GM12878 (cell line): ENCODE data around the gene CALN1. TPM values are rescaled to one million over a fixed set of nuclear protein-coding genes. Genes with fewer than 3 reads are reported as not detected.

Source experiments
- ATAC-seq: fragments of 200-7000 bp; cut with Tn5 transposase; 3 replicates; pipeline ENCODE4 v1.9.1; 2020; ENCODE audit warnings: mild to moderate bottlenecking, moderate library complexity
- BruUV-seq: library from RNA; stranded (reverse); fragments of 400-500 nt; replicated peaks from 2 replicates; lab custom pipeline; 2021; lab: Mats Ljungman, UMichigan
- CTCF ChIA-PET: fragments of 300-600 bp; sonication (Branson Sonifier 250); formaldehyde crosslinking; extraction: SDS; loops from one replicate; lab custom pipeline; 2021; ENCODE audit warnings: inconsistent platforms; lab: Yijun Ruan, JAX
- POLR2A ChIA-PET: fragments of 350-600 bp; formaldehyde crosslinking; extraction: SDS; loops from one replicate; lab custom pipeline; 2021; ENCODE audit warnings: inconsistent platforms; lab: Charles Lee
- RAD21 ChIA-PET: fragments of 300-600 bp; sonication (Branson Sonifier 250); formaldehyde crosslinking; loops from one replicate; lab custom pipeline; 2023; ENCODE audit warnings: antibody characterized with exemption; ENCODE audit not compliant: unreplicated experiment; lab: Charles Lee
- SMC1A ChIA-PET: fragments of 300-600 bp; sonication (Branson Sonifier 250); formaldehyde crosslinking; loops from one replicate; lab custom pipeline; 2023; ENCODE audit not compliant: unreplicated experiment, uncharacterized antibody; lab: Charles Lee
- DNase-seq: peaks from one replicate; pipeline ENCODE4 v3.0.0-alpha.2; 2011; ENCODE audit warnings: low read depth, low spot score
- FAIRE-seq: peaks from 3 replicates; lab custom pipeline; 2011; peaks lifted over from hg19 to GRCh38; lab: Jason Lieb, UNC
- H2AFZ ChIP-seq: 2 replicates; pipeline ENCODE4 v1.6.0; 2011; ENCODE audit warnings: low read depth, low read length, control low read depth; ENCODE audit not compliant: control insufficient read depth
- H3K27ac ChIP-seq: 2 replicates; pipeline ENCODE4 v1.5.1; 2011; ENCODE audit warnings: control low read depth; ENCODE audit not compliant: control insufficient read depth, insufficient read depth
- H3K27me3 ChIP-seq, 2 experiments: replicated peaks in 1 of 2; 2 replicates each; pipeline versions ENCODE4 v1.6.0 to v1.6.1; 2011; ENCODE audit warnings: low read length in 1 of 2; ENCODE audit not compliant: control insufficient read depth in 2 of 2, insufficient read depth in 2 of 2
- H3K36me3 ChIP-seq, 2 experiments: 2 replicates each; pipeline ENCODE4 v1.5.1; 2011; ENCODE audit warnings: low read length in 1 of 2; ENCODE audit not compliant: control insufficient read depth in 2 of 2, insufficient read depth in 2 of 2
- H3K4me1 ChIP-seq: 2 replicates; pipeline ENCODE4 v1.6.1; 2011; ENCODE audit warnings: mild to moderate bottlenecking, low read length, moderate library complexity, mixed read lengths; ENCODE audit not compliant: control insufficient read depth, insufficient read depth
- H3K4me2 ChIP-seq: 2 replicates; pipeline ENCODE4 v1.6.0; 2011; ENCODE audit warnings: control low read depth; ENCODE audit not compliant: control insufficient read depth, insufficient read depth
- H3K4me3 ChIP-seq: fragments of 200-600 bp; sonication (generic); 2 replicates; pipeline ENCODE4 v1.5.1; 2016
- H3K79me2 ChIP-seq: 2 replicates; pipeline ENCODE4 v1.6.0; 2011; ENCODE audit warnings: low read length; ENCODE audit not compliant: control insufficient read depth, insufficient read depth
- H3K9ac ChIP-seq: 2 replicates; pipeline ENCODE4 v1.8.0; 2011; ENCODE audit warnings: low read length, control low read depth, mixed read lengths; ENCODE audit not compliant: control insufficient read depth, insufficient read depth
- H3K9me3 ChIP-seq: replicated peaks from 3 replicates; pipeline ENCODE4 v1.5.1; 2011; ENCODE audit warnings: mild to moderate bottlenecking, low read length; ENCODE audit not compliant: control insufficient read depth, insufficient read depth
- H4K20me1 ChIP-seq: 2 replicates; pipeline ENCODE4 v1.6.0; 2011; ENCODE audit not compliant: control insufficient read depth, insufficient read depth
- BRCA1 ChIP-seq: IDR thresholded peaks from 2 replicates; pipeline ENCODE4 v1.6.1; 2011; ENCODE audit warnings: low read depth, low read length, improper control_type of control experiment
- CBFB ChIP-seq: IDR thresholded peaks from 2 replicates; pipeline ENCODE4 v1.6.1; 2016; ENCODE audit warnings: antibody characterized with exemption, low read depth
- CBX3 ChIP-seq: fragments of 200-600 bp; sonication (generic); IDR thresholded peaks from 2 replicates; pipeline ENCODE4 v1.6.1; 2016; ENCODE audit warnings: low read depth, borderline replicate concordance
- CHD2 ChIP-seq: IDR thresholded peaks from 2 replicates; pipeline ENCODE4 v1.6.1; 2011; ENCODE audit warnings: low read depth, low read length, improper control_type of control experiment, borderline replicate concordance
- DPF2 ChIP-seq: fragments of 450-650 bp; IDR thresholded peaks from 2 replicates; pipeline ENCODE4 v1.6.1; 2017; ENCODE audit warnings: mild to moderate bottlenecking
- GATAD2B ChIP-seq: fragments of 450-650 bp; conservative IDR thresholded peaks from 2 replicates; pipeline ENCODE4 v1.6.1; 2017; ENCODE audit warnings: low read depth, mild to moderate bottlenecking, moderate library complexity
- IKZF1 ChIP-seq: fragments of 450-650 bp; conservative IDR thresholded peaks from 2 replicates; pipeline ENCODE4 v1.6.1; 2017; ENCODE audit warnings: antibody characterized with exemption, mild to moderate bottlenecking
- IRF4 ChIP-seq: IDR thresholded peaks from 2 replicates; pipeline ENCODE4 v1.6.1; 2011; ENCODE audit warnings: low read depth, low read length
- MYB ChIP-seq: fragments of 150-350 bp; IDR thresholded peaks from 2 replicates; pipeline ENCODE4 v1.6.1; 2014; ENCODE audit warnings: mild to moderate bottlenecking, low read depth, low read length, borderline replicate concordance
- NFYA ChIP-seq: IDR thresholded peaks from 2 replicates; pipeline ENCODE4 v1.6.1; 2011; ENCODE audit warnings: low read depth, mild to moderate bottlenecking, low read length, improper control_type of control experiment, borderline replicate concordance
- POLR2AphosphoS5 ChIP-seq: IDR thresholded peaks from 2 replicates; pipeline ENCODE4 v1.6.1; 2011; ENCODE audit warnings: mild to moderate bottlenecking, low read length, inconsistent platforms
- RELA ChIP-seq: fragments of 450-650 bp; IDR thresholded peaks from 2 replicates; pipeline ENCODE4 v1.8.0; 2014; ENCODE audit warnings: borderline replicate concordance; ENCODE audit not compliant: partially characterized antibody
- SP1 ChIP-seq: IDR thresholded peaks from one replicate; pipeline ENCODE4 v1.6.1; 2011; ENCODE audit warnings: low read depth, low read length
- SREBF2 ChIP-seq: IDR thresholded peaks from 2 replicates; pipeline ENCODE4 v1.6.1; 2012; ENCODE audit warnings: mild to moderate bottlenecking, low read length
- TAF1 ChIP-seq: IDR thresholded peaks from 2 replicates; pipeline ENCODE4 v1.6.1; 2011; ENCODE audit warnings: mild to moderate bottlenecking, low read depth, low read length, borderline replicate concordance
- ZZZ3 ChIP-seq: IDR thresholded peaks from 2 replicates; pipeline ENCODE4 v1.6.1; 2011; ENCODE audit warnings: low read depth; ENCODE audit not compliant: control insufficient read depth, insufficient read length
- WGBS: methylation state at CpG from one replicate; pipeline ENCODE4 v1.1.6; 2016; ENCODE audit warnings: low lambda C conversion rate; ENCODE audit not compliant: insufficient replicate concordance, insufficient coverage; ENCODE audit errors: missing lambda C conversion rate; 5-methylcytosine and 5-hydroxymethylcytosine counted together
- in situ Hi-C: fragments of 300-500 bp; cut with MboI; formaldehyde crosslinking; loops from 9 replicates; pipeline ENCODE4 v1.14.3; 2018; ENCODE audit warnings: mixed read lengths
- intact Hi-C: fragments of 100-400 bp; cut with micrococcal nuclease; formaldehyde crosslinking; loops from one replicate; pipeline ENCODE4 v1.14.2; 2022; ENCODE audit not compliant: unreplicated experiment
- polyA plus RNA-seq, 11 experiments: library from polyadenylated mRNA; depleted of rRNA in 4 of 11; unstranded in 6 of 11; stranded (reverse) in 5 of 11; fragments of >200 nt; fragmentation: Nextera tagmentation in 4 of 11; fragmentation: Illumina TruSeq in 1 of 11; extraction: Ambion mirVana in 4 of 11; extraction: Trizol in 1 of 11; gene quantifications; 1 replicate in 1 of 11; 2 replicates in 10 of 11; pipeline versions ENCODE4 v1.2.1 to v1.2.3, GENCODE V29; 2011 to 2016; ENCODE audit warnings: inconsistent platforms in 2 of 11, missing spikeins in 2 of 11, low read depth in 1 of 11
- total RNA-seq, 4 experiments: library from RNA; depleted of rRNA in 3 of 4; stranded (reverse); fragments of >200 nt in 3 of 4; fragmentation: Illumina TruSeq in 1 of 4; extraction: Trizol in 1 of 4; gene quantifications; 2 replicates each; pipeline versions ENCODE4 v1.2.1 to v1.2.3, GENCODE V29; 2013 to 2021
- TF ChIP-seq, protein P1 (sequence below): fragments of 450-650 bp; IDR thresholded peaks from 2 replicates; pipeline ENCODE4 v1.6.1; 2017; ENCODE audit warnings: mild to moderate bottlenecking, moderate library complexity

The CALN1 gene
- total and polyA plus RNA-seq, 10 of the 15 experiments (the other 5 are each of a cell fraction or from before 2014, with no cell fraction given): 0.48 to 15.3 (median 1.6) TPM

- ATAC-seq (no peak), DNase-seq (no peak), FAIRE-seq (no peak)
- Histone ChIP-seq H4K20me1 (no peaks in the 10 kb centered on the region), H3K36me3 (no peaks in the 10 kb centered on the region), H3K9me3 (no peaks in the 10 kb centered on the region; the same call in 2 of the 3 replicates), H3K27ac (no peak overlapping the region), H3K4me2 (no peak overlapping the region), H3K9ac (no peak overlapping the region), H2AFZ (no peak overlapping the region), H3K79me2 (no peaks in the 10 kb centered on the region), H3K4me3 (no peak overlapping the region), H3K4me1 (no peaks in the 10 kb centered on the region), H3K27me3 (no peaks in the 10 kb centered on the region)
- WGBS: 46% methylated on average over 11 of the region's 11 CpGs
- intact Hi-C loops: no loop called here
- TF ChIP-seq GATAD2B (no peak), POLR2AphosphoS5 (no peak), CHD2 (no peak), SP1 (no peak), IKZF1 (no peak), TAF1 (no peak), SREBF2 (no peak), RELA (no peak), IRF4 (no peak), CBX3 (no peak), DPF2 (no peak), NFYA (no peak), BRCA1 (no peak), MYB (no peak), CBFB (no peak), ZZZ3 (no peak)
- TF ChIP-seq, protein P1, sequence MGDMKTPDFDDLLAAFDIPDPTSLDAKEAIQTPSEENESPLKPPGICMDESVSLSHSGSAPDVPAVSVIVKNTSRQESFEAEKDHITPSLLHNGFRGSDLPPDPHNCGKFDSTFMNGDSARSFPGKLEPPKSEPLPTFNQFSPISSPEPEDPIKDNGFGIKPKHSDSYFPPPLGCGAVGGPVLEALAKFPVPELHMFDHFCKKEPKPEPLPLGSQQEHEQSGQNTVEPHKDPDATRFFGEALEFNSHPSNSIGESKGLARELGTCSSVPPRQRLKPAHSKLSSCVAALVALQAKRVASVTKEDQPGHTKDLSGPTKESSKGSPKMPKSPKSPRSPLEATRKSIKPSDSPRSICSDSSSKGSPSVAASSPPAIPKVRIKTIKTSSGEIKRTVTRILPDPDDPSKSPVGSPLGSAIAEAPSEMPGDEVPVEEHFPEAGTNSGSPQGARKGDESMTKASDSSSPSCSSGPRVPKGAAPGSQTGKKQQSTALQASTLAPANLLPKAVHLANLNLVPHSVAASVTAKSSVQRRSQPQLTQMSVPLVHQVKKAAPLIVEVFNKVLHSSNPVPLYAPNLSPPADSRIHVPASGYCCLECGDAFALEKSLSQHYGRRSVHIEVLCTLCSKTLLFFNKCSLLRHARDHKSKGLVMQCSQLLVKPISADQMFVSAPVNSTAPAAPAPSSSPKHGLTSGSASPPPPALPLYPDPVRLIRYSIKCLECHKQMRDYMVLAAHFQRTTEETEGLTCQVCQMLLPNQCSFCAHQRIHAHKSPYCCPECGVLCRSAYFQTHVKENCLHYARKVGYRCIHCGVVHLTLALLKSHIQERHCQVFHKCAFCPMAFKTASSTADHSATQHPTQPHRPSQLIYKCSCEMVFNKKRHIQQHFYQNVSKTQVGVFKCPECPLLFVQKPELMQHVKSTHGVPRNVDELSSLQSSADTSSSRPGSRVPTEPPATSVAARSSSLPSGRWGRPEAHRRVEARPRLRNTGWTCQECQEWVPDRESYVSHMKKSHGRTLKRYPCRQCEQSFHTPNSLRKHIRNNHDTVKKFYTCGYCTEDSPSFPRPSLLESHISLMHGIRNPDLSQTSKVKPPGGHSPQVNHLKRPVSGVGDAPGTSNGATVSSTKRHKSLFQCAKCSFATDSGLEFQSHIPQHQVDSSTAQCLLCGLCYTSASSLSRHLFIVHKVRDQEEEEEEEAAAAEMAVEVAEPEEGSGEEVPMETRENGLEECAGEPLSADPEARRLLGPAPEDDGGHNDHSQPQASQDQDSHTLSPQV: no peak
- in situ Hi-C loops: no loop called here
- ChIA-PET POLR2A (no interaction called here), CTCF (no interaction called here), SMC1A (no interaction called here), RAD21 (no interaction called here)
- BruUV-seq: no TSS peak
Observed at GRCh38 chr7:72057796-72058195, 354.3 kb downstream of the CALN1 start.
